ENCODE data around the gene CCDC148. TPM values are rescaled to one million over a fixed set of nuclear protein-coding genes. Genes with fewer than 3 reads are reported as not detected.
"Not testable (repeated sequence)": the region's sequence is repeated elsewhere in the genome, so short reads cannot be mapped to it uniquely, and the experiment has no call there.

The CCDC148 gene
- total and polyA plus RNA-seq, 4 experiments from 2014 or later, result not detected

- Histone ChIP-seq H3K9me3 (ENCODE audit: control insufficient read depth in 1 of 2, low read length in 2 of 2) (no peaks in the 10 kb centered on the region), H3K4me1 (ENCODE audit: insufficient read depth, low read length) (no peaks in the 10 kb centered on the region), H3K36me3 (ENCODE audit: insufficient read depth, low read length) (no peaks in the 10 kb centered on the region), H3K4me3 (ENCODE audit: low read length in 2 of 2) (no peak overlapping the region), H3K27me3 (ENCODE audit: insufficient read depth, low read length) (no peaks in the 10 kb centered on the region), H3K27ac (ENCODE audit: low read depth, low read length) (no peak overlapping the region)
- H3K4me3 Mint-ChIP-seq, result no peak overlapping the region
- peak overlapping the region in 1 of 7 donors; percentile 9 for H3K27ac Mint-ChIP-seq
- no peaks in the 10 kb centered on the region for H3K27me3 Mint-ChIP-seq
- peaks cover 0 to 4% of the 10 kb centered on the region in 2 donors for H3K36me3 Mint-ChIP-seq
- DNase-seq, result no peak
- CTCF ChIA-PET (ENCODE audit: partially characterized antibody), result no interaction called here
- H3K9me3 Mint-ChIP-seq, result peaks cover 0 to 7% (median 4%) of the 10 kb centered on the region in 8 donors
- H3K4me1 Mint-ChIP-seq, result no peaks in the 10 kb centered on the region
- intact Hi-C loops (cut with micrococcal nuclease), result no loop called here
- POLR2A ChIA-PET (ENCODE audit: partially characterized antibody), result no interaction called here
Observed at GRCh38 chr2:158366342-158366741, 90.2 kb downstream of the CCDC148 start.

GRCh38 chr2:158359846-158360245, 96.7 kb downstream of the CCDC148 start:
- intact Hi-C loops (cut with micrococcal nuclease), result no loop called here
- CTCF ChIA-PET (ENCODE audit: partially characterized antibody), result no interaction called here

GRCh38 chr2:158357699-158358098, 98.9 kb downstream of the CCDC148 start:
- ChIA-PET CTCF (ENCODE audit: partially characterized antibody) (no interaction called here), POLR2A (ENCODE audit: partially characterized antibody) (no interaction called here)
- no peak overlapping the region for H3K4me3 Mint-ChIP-seq
- no peaks in the 10 kb centered on the region for H3K27me3 ChIP-seq (ENCODE audit: insufficient read depth, low read length)
- no peaks in the 10 kb centered on the region for H3K36me3 Mint-ChIP-seq
- no peak overlapping the region for H3K27ac ChIP-seq (ENCODE audit: low read depth, low read length)
- H3K27ac Mint-ChIP-seq, result no peak overlapping the region
- no peak for DNase-seq
- no peaks in the 10 kb centered on the region for H3K36me3 ChIP-seq (ENCODE audit: insufficient read depth, low read length)
- H3K9me3 ChIP-seq (ENCODE audit: control insufficient read depth in 1 of 2, low read length in 2 of 2), result no peaks in the 10 kb centered on the region
- H3K4me1 ChIP-seq (ENCODE audit: insufficient read depth, low read length), result no peaks in the 10 kb centered on the region
- peaks cover 0 to 5% (median 0%) of the 10 kb centered on the region in 8 donors for H3K9me3 Mint-ChIP-seq
- no peaks in the 10 kb centered on the region for H3K4me1 Mint-ChIP-seq
- peaks cover 0 to 1% of the 10 kb centered on the region in 2 donors for H3K27me3 Mint-ChIP-seq
- H3K4me3 ChIP-seq (ENCODE audit: low read length in 2 of 2), result no peak overlapping the region
- intact Hi-C loops (cut with micrococcal nuclease), result no loop called here

More at GRCh38 chr2:158359846-158360245, 96.7 kb downstream of the CCDC148 start:
- Histone ChIP-seq H3K27me3 (ENCODE audit: insufficient read depth, low read length) (no peaks in the 10 kb centered on the region), H3K9me3 (ENCODE audit: control insufficient read depth in 1 of 2, low read length in 2 of 2) (no peaks in the 10 kb centered on the region), H3K4me3 (ENCODE audit: low read length in 2 of 2) (no peak overlapping the region), H3K4me1 (ENCODE audit: insufficient read depth, low read length) (no peaks in the 10 kb centered on the region), H3K36me3 (ENCODE audit: insufficient read depth, low read length) (no peaks in the 10 kb centered on the region), H3K27ac (ENCODE audit: low read depth, low read length) (no peak overlapping the region)
- no peak overlapping the region for H3K4me3 Mint-ChIP-seq
- H3K4me1 Mint-ChIP-seq, result no peaks in the 10 kb centered on the region
- no peak overlapping the region for H3K27ac Mint-ChIP-seq
- POLR2A ChIA-PET (ENCODE audit: partially characterized antibody), result no interaction called here
- peaks cover 0 to 12% (median 3%) of the 10 kb centered on the region in 8 donors for H3K9me3 Mint-ChIP-seq
- peaks cover 0 to 1% of the 10 kb centered on the region in 2 donors for H3K36me3 Mint-ChIP-seq
- no peak for DNase-seq
- peaks cover 0 to 1% of the 10 kb centered on the region in 2 donors for H3K27me3 Mint-ChIP-seq

- Mint-ChIP-seq H3K4me3 (no peak overlapping the region), H3K9me3 (peaks cover 0 to 5% (median under 1%) of the 10 kb centered on the region in 8 donors), H3K27ac (no peak overlapping the region), H3K36me3 (no peaks in the 10 kb centered on the region), H3K4me1 (no peaks in the 10 kb centered on the region), H3K27me3 (peaks cover 0 to 1% of the 10 kb centered on the region in 2 donors)
- Histone ChIP-seq H3K27me3 (ENCODE audit: insufficient read depth, low read length) (no peaks in the 10 kb centered on the region), H3K9me3 (ENCODE audit: control insufficient read depth in 1 of 2, low read length in 2 of 2) (no peaks in the 10 kb centered on the region), H3K4me3 (ENCODE audit: low read length in 2 of 2) (no peak overlapping the region), H3K27ac (ENCODE audit: low read depth, low read length) (no peak overlapping the region), H3K36me3 (ENCODE audit: insufficient read depth, low read length) (no peaks in the 10 kb centered on the region), H3K4me1 (ENCODE audit: insufficient read depth, low read length) (no peaks in the 10 kb centered on the region)
- CTCF ChIA-PET (ENCODE audit: partially characterized antibody), result no interaction called here
- POLR2A ChIA-PET (ENCODE audit: partially characterized antibody), result no interaction called here
- intact Hi-C loops (cut with micrococcal nuclease), result no loop called here
- no peak for DNase-seq
Observed at GRCh38 chr2:158357122-158357521, 99.4 kb downstream of the CCDC148 start.

- CTCF ChIA-PET (ENCODE audit: partially characterized antibody); H3K36me3 Mint-ChIP-seq; H3K4me3 Mint-ChIP-seq; H3K4me1 Mint-ChIP-seq; H3K4me3 ChIP-seq (ENCODE audit: low read length in 2 of 2); H3K9me3 Mint-ChIP-seq; H3K27ac ChIP-seq (ENCODE audit: low read depth, low read length); H3K36me3 ChIP-seq (ENCODE audit: insufficient read depth, low read length); H3K27me3 Mint-ChIP-seq; DNase-seq; H3K27me3 ChIP-seq (ENCODE audit: insufficient read depth, low read length); H3K9me3 ChIP-seq (ENCODE audit: control insufficient read depth in 1 of 2, low read length in 2 of 2); POLR2A ChIA-PET (ENCODE audit: partially characterized antibody); H3K4me1 ChIP-seq (ENCODE audit: insufficient read depth, low read length); H3K27ac Mint-ChIP-seq; intact Hi-C loops (cut with micrococcal nuclease): not testable (repeated sequence)
Observed at GRCh38 chr2:158351466-158351816, 105.1 kb downstream of the CCDC148 start.

- H3K27me3 ChIP-seq (ENCODE audit: insufficient read depth, low read length); H3K4me3 Mint-ChIP-seq; H3K4me3 ChIP-seq (ENCODE audit: low read length in 2 of 2); intact Hi-C loops (cut with micrococcal nuclease); H3K36me3 ChIP-seq (ENCODE audit: insufficient read depth, low read length); H3K36me3 Mint-ChIP-seq; H3K9me3 Mint-ChIP-seq; H3K27ac ChIP-seq (ENCODE audit: low read depth, low read length); H3K27me3 Mint-ChIP-seq; H3K9me3 ChIP-seq (ENCODE audit: control insufficient read depth in 1 of 2, low read length in 2 of 2); DNase-seq; H3K4me1 Mint-ChIP-seq; CTCF ChIA-PET (ENCODE audit: partially characterized antibody); H3K4me1 ChIP-seq (ENCODE audit: insufficient read depth, low read length); POLR2A ChIA-PET (ENCODE audit: partially characterized antibody); H3K27ac Mint-ChIP-seq: not testable (repeated sequence)
Observed at GRCh38 chr2:158350751-158351465, 105.6 kb downstream of the CCDC148 start.

- no peaks in the 10 kb centered on the region for H3K9me3 Mint-ChIP-seq
- H3K36me3 Mint-ChIP-seq, result no peaks in the 10 kb centered on the region
- no peaks in the 10 kb centered on the region for H3K9me3 ChIP-seq (ENCODE audit: control insufficient read depth in 1 of 2, low read length in 2 of 2)
- no peak overlapping the region for H3K4me3 ChIP-seq (ENCODE audit: low read length in 2 of 2)
- CTCF ChIA-PET (ENCODE audit: partially characterized antibody), result no interaction called here
- H3K36me3 ChIP-seq (ENCODE audit: insufficient read depth, low read length), result no peaks in the 10 kb centered on the region
- H3K27me3 ChIP-seq (ENCODE audit: insufficient read depth, low read length), result no peaks in the 10 kb centered on the region
- H3K4me1 Mint-ChIP-seq, result no peaks in the 10 kb centered on the region
- intact Hi-C loops (cut with micrococcal nuclease), result no loop called here
- H3K27me3 Mint-ChIP-seq, result peaks cover 2 to 4% of the 10 kb centered on the region in 2 donors
- no peak overlapping the region for H3K27ac ChIP-seq (ENCODE audit: low read depth, low read length)
- H3K27ac Mint-ChIP-seq, result no peak overlapping the region
- no peaks in the 10 kb centered on the region for H3K4me1 ChIP-seq (ENCODE audit: insufficient read depth, low read length)
- no peak overlapping the region for H3K4me3 Mint-ChIP-seq
- POLR2A ChIA-PET (ENCODE audit: partially characterized antibody), result no interaction called here
- DNase-seq, result no peak
Observed at GRCh38 chr2:158346032-158346431, 110.5 kb downstream of the CCDC148 start.

- Mint-ChIP-seq H3K27ac (no peak overlapping the region), H3K4me1 (no peaks in the 10 kb centered on the region), H3K4me3 (peak overlapping the region in 1 of 8 donors; percentile 53), H3K27me3 (peaks cover 4 to 11% of the 10 kb centered on the region in 2 donors), H3K36me3 (no peaks in the 10 kb centered on the region), H3K9me3 (peaks cover 0 to 8% (median under 1%) of the 10 kb centered on the region in 8 donors)
- ChIA-PET CTCF (ENCODE audit: partially characterized antibody) (no interaction called here), POLR2A (ENCODE audit: partially characterized antibody) (no interaction called here)
- no peaks in the 10 kb centered on the region for H3K9me3 ChIP-seq (ENCODE audit: control insufficient read depth in 1 of 2, low read length in 2 of 2)
- no peaks in the 10 kb centered on the region for H3K36me3 ChIP-seq (ENCODE audit: insufficient read depth, low read length)
- no peaks in the 10 kb centered on the region for H3K4me1 ChIP-seq (ENCODE audit: insufficient read depth, low read length)
- intact Hi-C loops (cut with micrococcal nuclease), result no loop called here
- DNase-seq, result no peak
- no peaks in the 10 kb centered on the region for H3K27me3 ChIP-seq (ENCODE audit: insufficient read depth, low read length)
- H3K4me3 ChIP-seq (ENCODE audit: low read length in 2 of 2), result no peak overlapping the region
- no peak overlapping the region for H3K27ac ChIP-seq (ENCODE audit: low read depth, low read length)
Observed at GRCh38 chr2:158339513-158339912, 117.0 kb downstream of the CCDC148 start.

Measured in CD4-positive, alpha-beta memory T cell (primary cell).